WI38 (cell line): ENCODE measurements around the gene CHM.

Source experiments
- H3K4me3 ChIP-seq: 2 replicates; pipeline ENCODE4 v1.5.1; 2011; ENCODE audit warnings: low read depth, mild to moderate bottlenecking, control low read depth, low read length
- CTCF ChIP-seq: IDR thresholded peaks from 2 replicates; pipeline ENCODE4 v1.5.1; 2012; ENCODE audit warnings: low read depth, mild to moderate bottlenecking, control low read depth, low read length

Gene CHM

DNA sequence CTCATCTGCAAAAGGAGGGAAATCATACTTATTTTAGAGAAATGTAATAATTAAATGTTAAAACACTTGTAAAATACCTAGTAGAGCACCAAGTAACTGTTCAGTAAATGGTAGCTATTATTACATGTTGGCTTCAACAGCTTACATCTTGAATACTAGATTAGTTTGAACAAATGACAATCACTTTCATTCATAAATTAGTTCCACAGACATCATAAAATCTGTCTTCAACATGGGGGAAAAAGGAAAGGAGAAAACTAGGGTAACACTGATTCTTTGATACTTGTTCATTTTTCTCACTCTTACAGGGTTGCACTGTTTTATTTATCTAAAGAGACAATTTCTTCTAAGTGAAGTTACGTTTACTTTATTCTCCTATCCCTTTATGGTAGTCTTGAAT is 51.7 kb downstream of the CHM start:
- H3K4me3 ChIP-seq: no peak overlapping the region
- no peak for TF ChIP-seq CTCF

DNA sequence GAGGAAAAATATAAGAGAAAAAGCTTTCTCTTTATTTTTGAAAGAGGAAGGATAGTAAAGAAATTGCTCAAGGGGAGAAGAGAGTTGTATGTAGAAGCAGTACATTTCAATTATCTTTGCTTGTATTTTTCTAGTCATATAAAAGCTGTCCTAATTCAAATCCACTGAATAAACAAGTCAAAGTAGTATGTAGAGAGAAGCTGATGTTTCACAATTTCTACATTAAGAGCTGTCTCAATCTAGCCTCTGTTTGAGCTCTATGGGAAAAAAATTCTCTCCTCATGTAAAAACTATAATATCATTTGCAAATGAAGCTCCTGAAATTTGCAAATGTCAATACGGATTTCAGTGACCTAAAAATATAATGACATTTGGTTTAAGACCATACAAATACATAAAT is 52.6 kb downstream of the CHM start:
- TF ChIP-seq CTCF: no peak
- no peak overlapping the region for H3K4me3 ChIP-seq

- no peak for TF ChIP-seq CTCF
- no peak overlapping the region for H3K4me3 ChIP-seq
Measured at GRCh38 chrX:85994228-85994627, 53.1 kb downstream of the CHM start.

DNA sequence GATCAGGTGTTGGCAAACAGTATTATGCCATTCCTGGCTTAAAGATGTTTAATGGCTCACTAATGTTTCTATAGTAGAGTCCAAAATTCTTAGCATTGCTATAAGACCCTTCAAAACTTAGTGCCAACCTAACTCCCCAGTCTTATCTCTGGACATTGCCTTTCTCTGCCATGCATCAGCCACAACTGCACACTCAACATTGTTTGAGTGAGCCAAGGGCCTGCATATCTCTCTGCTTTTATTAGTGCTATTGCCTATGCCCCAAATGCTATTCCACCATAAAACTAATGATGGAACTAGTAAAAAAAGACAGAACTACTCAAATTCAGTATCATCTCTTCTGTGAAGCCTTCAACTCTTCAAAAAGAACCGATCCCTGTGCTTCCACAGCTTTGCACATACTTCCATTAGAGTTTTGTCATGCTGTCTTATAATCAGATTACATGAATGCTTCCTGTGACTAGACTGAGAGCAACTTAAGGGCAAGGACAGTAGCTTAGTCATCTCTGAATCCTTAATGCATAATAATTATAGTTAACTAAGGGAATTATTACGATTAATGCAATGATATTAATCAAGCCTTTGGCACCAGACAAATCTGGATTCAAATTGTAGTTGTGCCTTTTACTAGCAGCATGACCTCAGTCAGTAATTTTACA is 53.7 kb downstream of the CHM start:
- no peak overlapping the region for H3K4me3 ChIP-seq
- no peak for TF ChIP-seq CTCF

DNA sequence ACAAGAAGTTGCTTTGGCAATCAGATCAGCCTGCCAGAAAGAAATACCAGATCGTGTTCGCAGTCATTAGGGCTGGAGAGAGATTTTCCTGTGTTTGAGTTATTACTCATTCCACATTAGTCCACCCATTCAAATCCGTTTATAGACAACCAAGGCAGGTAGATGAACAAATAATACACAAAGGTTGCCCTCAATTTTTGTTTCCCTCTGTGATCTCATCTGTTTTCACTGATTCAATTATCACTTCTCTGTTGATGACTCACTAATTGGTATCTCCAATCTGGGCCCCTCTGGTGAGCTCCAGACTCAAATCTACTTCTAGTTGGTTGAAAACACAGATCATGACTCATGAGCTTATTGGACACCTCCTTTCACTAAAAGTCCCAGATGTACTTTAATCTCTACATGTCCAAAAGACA is 54.5 kb downstream of the CHM start:
- no peak for TF ChIP-seq CTCF
- no peak overlapping the region for H3K4me3 ChIP-seq

GRCh38 chrX:85988353-85988752 is 59.0 kb downstream of the CHM start:
- no peak for TF ChIP-seq CTCF
- no peak overlapping the region for H3K4me3 ChIP-seq

DNA sequence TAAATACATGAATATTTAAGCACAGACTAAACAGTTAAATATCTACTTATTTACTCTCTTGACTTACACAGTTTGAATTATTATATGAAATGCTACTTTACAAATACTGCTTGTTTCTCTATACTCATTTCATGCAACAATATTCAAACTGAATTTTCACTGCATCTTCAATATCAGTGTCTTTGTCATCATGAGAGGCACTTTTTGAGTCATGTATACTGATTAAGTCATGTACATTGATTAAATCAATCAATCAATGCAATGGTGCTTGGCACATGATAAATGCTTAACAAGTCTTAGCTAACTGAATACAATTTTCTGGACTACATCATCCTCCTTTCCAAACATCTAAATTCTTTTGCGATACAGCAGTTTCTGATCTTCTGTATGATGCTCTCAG is 67.1 kb downstream of the CHM start:
- no peak overlapping the region for H3K4me3 ChIP-seq
- no peak for TF ChIP-seq CTCF
